ENCODE data around the gene ADGRB3.

ADGRB3 gene

DNA sequence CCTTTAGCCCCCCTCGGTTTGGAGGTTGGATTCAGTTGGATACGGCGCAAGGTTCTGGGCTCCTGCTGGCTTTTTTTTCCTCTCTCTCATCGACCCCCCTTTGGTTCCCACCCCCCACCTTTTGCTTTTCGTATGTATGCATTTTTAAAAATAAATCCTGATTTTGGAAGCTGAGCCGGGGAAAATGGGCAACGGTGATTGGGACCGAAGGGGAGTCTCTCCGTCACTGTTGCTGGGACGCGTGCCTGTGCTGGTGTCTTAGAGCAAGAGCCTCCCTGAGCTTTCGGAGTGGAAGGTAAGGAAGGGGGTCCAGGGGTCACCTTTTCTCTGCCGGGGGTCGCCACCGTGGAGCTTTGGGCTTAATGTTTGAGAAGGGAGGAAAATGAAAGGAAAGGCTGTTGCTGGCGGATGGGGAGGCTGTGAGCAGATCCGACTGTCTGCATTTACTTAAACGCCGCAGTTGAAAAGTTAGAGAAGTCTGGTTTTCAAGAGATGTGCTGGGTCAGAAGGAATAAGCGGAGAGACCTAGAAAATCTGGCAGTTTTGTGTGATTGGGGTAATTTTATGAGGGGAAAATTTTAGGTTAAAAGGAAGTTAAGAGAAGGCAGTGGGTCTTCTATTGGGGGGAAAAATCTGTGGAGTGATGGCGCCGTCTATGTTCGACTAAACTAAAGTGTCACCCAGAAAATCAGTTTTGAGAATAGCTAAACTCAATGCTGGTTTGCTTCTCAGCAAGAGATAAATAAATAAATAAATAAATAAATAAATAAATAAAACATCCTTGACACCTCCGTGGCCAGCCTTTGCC, 828 bp downstream of the ADGRB3 start:
- H3K9me3 ChIP-seq, result no peaks in the 10 kb centered on the region
- no peaks in the 10 kb centered on the region for H3K36me3 ChIP-seq
- H3K4me1 ChIP-seq (ENCODE audit: control insufficient read depth in 1 of 2, insufficient read depth in 1 of 2, low read depth in 1 of 2, low read length in 1 of 2), result peaks cover 12 to 22% of the 10 kb centered on the region in 2 experiments
- H3K27ac ChIP-seq, result no peak overlapping the region
- TF ChIP-seq, protein P1, sequence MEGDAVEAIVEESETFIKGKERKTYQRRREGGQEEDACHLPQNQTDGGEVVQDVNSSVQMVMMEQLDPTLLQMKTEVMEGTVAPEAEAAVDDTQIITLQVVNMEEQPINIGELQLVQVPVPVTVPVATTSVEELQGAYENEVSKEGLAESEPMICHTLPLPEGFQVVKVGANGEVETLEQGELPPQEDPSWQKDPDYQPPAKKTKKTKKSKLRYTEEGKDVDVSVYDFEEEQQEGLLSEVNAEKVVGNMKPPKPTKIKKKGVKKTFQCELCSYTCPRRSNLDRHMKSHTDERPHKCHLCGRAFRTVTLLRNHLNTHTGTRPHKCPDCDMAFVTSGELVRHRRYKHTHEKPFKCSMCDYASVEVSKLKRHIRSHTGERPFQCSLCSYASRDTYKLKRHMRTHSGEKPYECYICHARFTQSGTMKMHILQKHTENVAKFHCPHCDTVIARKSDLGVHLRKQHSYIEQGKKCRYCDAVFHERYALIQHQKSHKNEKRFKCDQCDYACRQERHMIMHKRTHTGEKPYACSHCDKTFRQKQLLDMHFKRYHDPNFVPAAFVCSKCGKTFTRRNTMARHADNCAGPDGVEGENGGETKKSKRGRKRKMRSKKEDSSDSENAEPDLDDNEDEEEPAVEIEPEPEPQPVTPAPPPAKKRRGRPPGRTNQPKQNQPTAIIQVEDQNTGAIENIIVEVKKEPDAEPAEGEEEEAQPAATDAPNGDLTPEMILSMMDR (IDR thresholded peaks at IDR 0.05), result no peak
- peaks cover 99% of the 10 kb centered on the region for H3K27me3 ChIP-seq
- H3K4me3 ChIP-seq (ENCODE audit: low read depth in 1 of 2, low read length in 1 of 2), result peak overlapping the region in 1 of 2 experiments; percentile 20

DNA sequence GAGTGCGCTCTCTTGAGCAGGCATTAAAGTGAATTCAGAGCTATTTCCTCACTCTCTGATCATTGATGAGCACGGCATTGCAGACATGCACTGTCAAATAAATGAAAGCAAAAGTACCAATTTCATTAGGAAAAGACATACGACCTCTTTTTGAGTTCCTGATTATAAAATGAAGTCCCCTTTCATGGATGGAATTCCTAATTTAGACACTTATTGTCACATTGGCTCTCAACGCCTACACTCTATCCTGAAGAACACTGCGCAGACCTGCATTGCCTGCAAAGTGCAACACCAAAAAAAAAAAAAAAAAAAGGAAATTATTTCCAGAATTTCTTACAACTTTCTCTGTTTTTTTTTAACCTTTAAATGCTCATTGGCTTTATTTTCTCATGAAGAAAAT, 1.6 kb downstream of the ADGRB3 start:
- TF ChIP-seq, protein P1 (IDR thresholded peaks at IDR 0.05), result no peak
- no peak overlapping the region for H3K27ac ChIP-seq
- no peaks in the 10 kb centered on the region for H3K36me3 ChIP-seq
- H3K9me3 ChIP-seq, result no peaks in the 10 kb centered on the region
- H3K4me1 ChIP-seq (ENCODE audit: control insufficient read depth in 1 of 2, insufficient read depth in 1 of 2, low read depth in 1 of 2, low read length in 1 of 2), result peaks cover 12 to 22% of the 10 kb centered on the region in 2 experiments
- peaks cover 99% of the 10 kb centered on the region for H3K27me3 ChIP-seq
- H3K4me3 ChIP-seq (ENCODE audit: low read depth in 1 of 2, low read length in 1 of 2), result no peak overlapping the region

DNA sequence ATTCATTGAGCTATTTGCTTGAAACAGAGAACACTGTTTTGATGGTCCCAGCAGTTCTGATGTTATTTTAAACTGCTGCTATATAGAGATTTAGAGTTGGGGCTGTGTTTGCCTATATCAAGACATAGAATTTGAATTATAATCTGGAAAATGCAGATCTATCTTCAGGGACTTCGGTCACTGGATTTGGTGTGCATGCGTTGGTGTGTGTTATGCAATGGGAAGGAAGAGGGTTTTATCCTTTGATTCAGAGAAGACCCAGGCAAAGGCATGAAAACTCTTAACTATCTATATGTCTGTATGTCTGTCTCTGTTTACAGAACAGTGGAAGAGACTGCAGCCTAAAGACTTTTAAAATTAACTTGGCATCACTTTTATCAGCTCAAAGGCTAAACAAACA, 2.0 kb downstream of the ADGRB3 start:
- H3K9me3 ChIP-seq, result no peaks in the 10 kb centered on the region
- H3K4me3 ChIP-seq (ENCODE audit: low read depth in 1 of 2, low read length in 1 of 2), result no peak overlapping the region
- no peaks in the 10 kb centered on the region for H3K36me3 ChIP-seq
- H3K4me1 ChIP-seq (ENCODE audit: control insufficient read depth in 1 of 2, insufficient read depth in 1 of 2, low read depth in 1 of 2, low read length in 1 of 2), result peaks cover 12 to 22% of the 10 kb centered on the region in 2 experiments
- TF ChIP-seq, protein P1 (IDR thresholded peaks at IDR 0.05), result no peak
- H3K27ac ChIP-seq, result no peak overlapping the region
- H3K27me3 ChIP-seq, result peaks cover 99% of the 10 kb centered on the region

DNA sequence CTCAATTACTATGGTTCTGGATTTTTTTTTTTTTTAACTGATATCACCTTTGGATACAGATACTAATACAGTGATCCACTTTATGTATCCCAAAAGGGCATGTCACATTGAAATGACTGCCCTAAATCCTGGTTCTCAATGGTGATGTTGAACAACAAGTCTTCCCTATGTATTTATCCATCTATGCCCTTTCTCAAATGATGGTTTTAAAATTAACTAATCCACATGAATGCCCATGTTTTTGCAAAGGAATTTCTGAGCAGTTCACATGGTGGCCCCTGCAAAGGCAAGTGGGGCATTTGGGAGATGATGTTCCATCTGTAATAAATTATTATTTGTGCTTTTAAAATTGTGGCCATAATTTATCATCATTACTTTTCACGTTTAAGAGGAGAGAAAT, 2.7 kb downstream of the ADGRB3 start:
- H3K27me3 ChIP-seq, result peaks cover 92% of the 10 kb centered on the region
- H3K4me3 ChIP-seq (ENCODE audit: low read depth in 1 of 2, low read length in 1 of 2), result no peak overlapping the region
- no peaks in the 10 kb centered on the region for H3K9me3 ChIP-seq
- H3K27ac ChIP-seq, result no peak overlapping the region
- H3K4me1 ChIP-seq (ENCODE audit: control insufficient read depth in 1 of 2, insufficient read depth in 1 of 2, low read depth in 1 of 2, low read length in 1 of 2), result peaks cover 12 to 22% of the 10 kb centered on the region in 2 experiments
- TF ChIP-seq, protein P1 (IDR thresholded peaks at IDR 0.05), result no peak
- H3K36me3 ChIP-seq, result no peaks in the 10 kb centered on the region

DNA sequence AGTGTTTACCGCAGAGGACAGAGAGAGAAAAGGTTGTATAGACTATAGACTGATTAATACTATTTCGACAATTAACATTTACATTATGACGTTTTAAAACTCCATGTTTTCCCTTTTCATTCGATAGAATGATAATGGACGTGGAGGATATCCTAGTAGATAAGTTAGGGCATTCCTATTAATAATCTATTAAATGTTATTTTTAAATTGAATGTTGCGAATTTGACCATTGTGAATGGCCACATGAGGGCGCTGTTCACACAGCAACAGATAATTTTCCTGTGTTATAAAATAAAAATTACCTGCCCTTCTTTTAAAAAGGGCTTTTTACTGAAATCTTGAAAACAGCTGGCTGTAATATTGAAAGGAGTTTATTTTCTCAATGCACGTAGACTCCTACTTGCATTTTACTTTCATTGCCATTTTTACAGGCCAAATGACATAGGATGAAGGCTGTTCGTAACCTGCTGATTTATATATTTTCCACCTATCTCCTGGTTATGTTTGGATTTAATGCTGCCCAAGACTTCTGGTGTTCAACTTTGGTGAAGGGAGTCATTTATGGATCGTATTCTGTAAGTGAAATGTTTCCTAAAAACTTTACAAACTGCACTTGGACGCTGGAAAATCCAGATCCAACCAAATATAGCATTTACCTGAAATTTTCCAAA, 3.3 kb downstream of the ADGRB3 start:
- Histone ChIP-seq H3K27ac (no peak overlapping the region), H3K4me3 (ENCODE audit: low read depth in 1 of 2, low read length in 1 of 2) (no peak overlapping the region)
- TF ChIP-seq, protein P1 (IDR thresholded peaks at IDR 0.05), result peak; percentile 10

More for the DNA sequence above, 3.3 kb downstream of the ADGRB3 start:
- Histone ChIP-seq H3K9me3 (no peaks in the 10 kb centered on the region), H3K4me1 (ENCODE audit: control insufficient read depth in 1 of 2, insufficient read depth in 1 of 2, low read depth in 1 of 2, low read length in 1 of 2) (peaks cover 12 to 22% of the 10 kb centered on the region in 2 experiments), H3K36me3 (no peaks in the 10 kb centered on the region), H3K27me3 (peaks cover 86% of the 10 kb centered on the region)

Measured in neutrophil (primary cell).